IMR-90 (cell line): ENCODE measurements around the gene CNIH1. TPM values are rescaled to one million over a fixed set of nuclear protein-coding genes. Genes with fewer than 3 reads are reported as not detected.

Experiments used
- ATAC-seq: fragments of 200-7000 bp; cut with Tn5 transposase; 2 replicates; pipeline ENCODE4 v1.9.1; 2020; ENCODE audit warnings: low read depth, mild to moderate bottlenecking, moderate library complexity
- BruUV-seq: library from RNA; stranded (reverse); fragments of 400-500 nt; replicated peaks from 2 replicates; lab custom pipeline; 2021; lab: Mats Ljungman, UMichigan
- CTCF ChIA-PET: fragments of 300-600 bp; formaldehyde crosslinking; extraction: SDS; loops from one replicate; lab custom pipeline; 2021; ENCODE audit warnings: antibody characterized with exemption; lab: Yijun Ruan, JAX
- POLR2A ChIA-PET: fragments of 300-600 bp; sonication (Branson Sonifier 250); formaldehyde crosslinking; loops from one replicate; lab custom pipeline; 2022; ENCODE audit warnings: antibody characterized with exemption; ENCODE audit not compliant: unreplicated experiment; lab: Charles Lee
- DNase-seq: peaks from one replicate; pipeline ENCODE4 v3.0.0; 2013
- H2AFZ ChIP-seq: replicated peaks from 2 replicates; pipeline ENCODE3; 2013; ENCODE audit warnings: low read length, mild to moderate bottlenecking; ENCODE audit not compliant: poor library complexity
- H2AK5ac ChIP-seq: 2 replicates; pipeline ENCODE4 v1.6.1; 2013; ENCODE audit warnings: low read depth, low read length, inconsistent platforms
- H2AK9ac ChIP-seq: replicated peaks from 2 replicates; pipeline ENCODE3; 2013; ENCODE audit warnings: mild to moderate bottlenecking, low read depth, low read length, moderate library complexity; ENCODE audit not compliant: poor library complexity
- H2BK120ac ChIP-seq: 2 replicates; pipeline ENCODE4 v1.6.1; 2013; ENCODE audit warnings: low read depth, low read length, inconsistent platforms
- H2BK15ac ChIP-seq: 3 replicates; pipeline ENCODE4 v1.6.1; 2013; ENCODE audit warnings: low read depth, low read length, inconsistent platforms
- H2BK20ac ChIP-seq: 2 replicates; pipeline ENCODE4 v1.6.1; 2013; ENCODE audit warnings: low read depth, mild to moderate bottlenecking, inconsistent platforms, low read length, moderate library complexity
- H2BK5ac ChIP-seq: 2 replicates; pipeline ENCODE4 v1.6.1; 2013; ENCODE audit warnings: mild to moderate bottlenecking, low read depth, low read length, inconsistent platforms; ENCODE audit not compliant: poor library complexity, severe bottlenecking
- H3K14ac ChIP-seq: replicated peaks from 2 replicates; pipeline ENCODE4 v1.6.1; 2013; ENCODE audit warnings: low read depth, low read length, inconsistent platforms
- H3K18ac ChIP-seq: 2 replicates; pipeline ENCODE4 v1.6.1; 2013; ENCODE audit warnings: low read depth, low read length, control low read depth
- H3K23ac ChIP-seq: 2 replicates; pipeline ENCODE4 v1.6.1; 2013; ENCODE audit warnings: low read depth, low read length, inconsistent platforms
- H3K27ac ChIP-seq: 2 replicates; pipeline ENCODE4 v1.5.1; 2013; ENCODE audit warnings: mild to moderate bottlenecking, control low read depth, low read length; ENCODE audit not compliant: insufficient read depth
- H3K27me3 ChIP-seq: 2 replicates; pipeline ENCODE4 v1.6.1; 2013; ENCODE audit warnings: low read length; ENCODE audit not compliant: control insufficient read depth, insufficient read depth
- H3K36me3 ChIP-seq: 2 replicates; pipeline ENCODE4 v1.6.1; 2013; ENCODE audit warnings: low read length, mixed read lengths; ENCODE audit not compliant: control insufficient read depth, insufficient read depth
- H3K4ac ChIP-seq: 2 replicates; pipeline ENCODE4 v1.6.1; 2013; ENCODE audit warnings: low read depth, low read length, inconsistent platforms
- H3K4me1 ChIP-seq: 2 replicates; pipeline ENCODE4 v1.6.1; 2013; ENCODE audit warnings: low read length, mixed read lengths; ENCODE audit not compliant: control insufficient read depth, insufficient read depth
- H3K4me2 ChIP-seq: 2 replicates; pipeline ENCODE4 v1.6.1; 2013; ENCODE audit warnings: low read depth, mild to moderate bottlenecking, control low read depth, low read length, moderate library complexity
- H3K4me3 ChIP-seq: 2 replicates; pipeline ENCODE4 v1.5.1; 2013; ENCODE audit warnings: low read depth, mild to moderate bottlenecking, control low read depth, low read length, moderate library complexity; ENCODE audit not compliant: insufficient read depth
- H3K56ac ChIP-seq: 2 replicates; pipeline ENCODE4 v1.6.1; 2013; ENCODE audit warnings: low read length, inconsistent platforms; ENCODE audit not compliant: insufficient read depth; ENCODE audit errors: extremely low read depth
- H3K79me1 ChIP-seq, 2 experiments: 2 replicates each; pipeline ENCODE4 v1.6.1; 2013; ENCODE audit warnings: low read length in 2 of 2, inconsistent platforms in 1 of 2, low read depth in 1 of 2
- H3K9ac ChIP-seq: 2 replicates; pipeline ENCODE4 v1.6.1; 2013; ENCODE audit warnings: low read depth, low read length, control low read depth
- H3K9me1 ChIP-seq: 2 replicates; pipeline ENCODE4 v1.6.1; 2013; ENCODE audit warnings: low read length, inconsistent platforms; ENCODE audit not compliant: insufficient read depth
- H3K9me3 ChIP-seq: 2 replicates; pipeline ENCODE4 v1.6.1; 2013; ENCODE audit warnings: low read length; ENCODE audit not compliant: control insufficient read depth, insufficient read depth
- H4K20me1 ChIP-seq: 2 replicates; pipeline ENCODE4 v1.6.1; 2013; ENCODE audit warnings: low read length, inconsistent platforms; ENCODE audit not compliant: insufficient read depth
- H4K5ac ChIP-seq: 2 replicates; pipeline ENCODE4 v1.6.1; 2013; ENCODE audit warnings: mild to moderate bottlenecking, low read depth, low read length, control low read depth
- H4K8ac ChIP-seq, 2 experiments: 2 replicates each; pipeline ENCODE4 v1.6.1; 2013; ENCODE audit warnings: low read depth in 2 of 2, low read length in 2 of 2, control low read depth in 1 of 2, inconsistent platforms in 1 of 2
- H4K91ac ChIP-seq: 2 replicates; pipeline ENCODE4 v1.6.1; 2013; ENCODE audit warnings: low read depth, low read length, inconsistent platforms; ENCODE audit not compliant: insufficient read depth
- MAFK ChIP-seq: IDR thresholded peaks from 2 replicates; pipeline ENCODE4 v1.6.1; 2012; ENCODE audit warnings: low read depth, low read length, improper control_type of control experiment
- USF2 ChIP-seq: fragments of 150-350 bp; IDR thresholded peaks from 2 replicates; pipeline ENCODE4 v1.6.1; 2017; ENCODE audit warnings: mild to moderate bottlenecking, antibody characterized with exemption, low read length, low read depth
- WGBS, 2 experiments: methylation state at CpG; one replicate each; pipeline versions ENCODE4 v1.1.5 to v1.1.7; 2013; ENCODE audit warnings: missing lambda C conversion rate in 2 of 2; ENCODE audit not compliant: insufficient read length in 1 of 2; ENCODE audit errors: extremely low coverage in 2 of 2; 5-methylcytosine and 5-hydroxymethylcytosine counted together
- dilution Hi-C: fragments of 300-500 bp; cut with HindIII; formaldehyde crosslinking; loops from one replicate; pipeline ENCODE4 v1.14.3; 2018; ENCODE audit warnings: low sequenced_read_pairs; ENCODE audit not compliant: unreplicated experiment
- in situ Hi-C: fragments of 300-500 bp; cut with MboI; formaldehyde crosslinking; loops from 3 replicates; pipeline ENCODE4 v1.14.3; 2019; ENCODE audit warnings: low sequenced_read_pairs, inconsistent platforms, mixed read lengths
- intact Hi-C: fragments of 100-400 bp; cut with micrococcal nuclease; formaldehyde crosslinking; loops from 2 replicates; pipeline ENCODE4 v1.10.0; 2022
- polyA plus RNA-seq, 3 experiments: library from polyadenylated mRNA; depleted of rRNA; stranded (reverse); fragments of >200 nt; gene quantifications; 2 replicates each; pipeline ENCODE4 v1.2.3, GENCODE V29; 2012; ENCODE audit warnings: low replicate concordance in 1 of 3
- total RNA-seq: library from RNA; depleted of rRNA; stranded (reverse); fragments of >200 nt; gene quantifications from 2 replicates; pipeline ENCODE4 v1.2.3, GENCODE V29; 2012
- TF ChIP-seq, protein P1 (sequence below): fragments of 150-350 bp; IDR thresholded peaks from 2 replicates; pipeline ENCODE4 v1.6.1; 2016; ENCODE audit warnings: low read depth, mild to moderate bottlenecking, low read length, moderate library complexity, borderline replicate concordance

Gene CNIH1
- total and polyA plus RNA-seq, 2 of the 4 experiments (the other 2 are of a cell fraction), result 244 to 284 TPM

GRCh38 chr14:54475187-54475899 lies 34.2 kb upstream of the CNIH1 start:
- intact Hi-C loops (no loop called here), in situ Hi-C loops (no loop called here), dilution Hi-C loops (no loop called here)
- H3K27ac ChIP-seq, result no peak overlapping the region
- H3K4ac ChIP-seq, result no peak overlapping the region
- H2AK5ac ChIP-seq, result no peak overlapping the region
- no peaks in the 10 kb centered on the region for H3K4me1 ChIP-seq
- no peak overlapping the region for H4K8ac ChIP-seq
- no peak overlapping the region for H2BK5ac ChIP-seq
- peaks cover 6 to 7% of the 10 kb centered on the region in 2 experiments for H3K79me1 ChIP-seq
- no peak overlapping the region for H3K4me2 ChIP-seq
- peaks cover 8% of the 10 kb centered on the region for H3K36me3 ChIP-seq
- H3K27me3 ChIP-seq, result no peaks in the 10 kb centered on the region
- H3K56ac ChIP-seq, result no peak overlapping the region
- no peaks in the 10 kb centered on the region for H3K9me3 ChIP-seq
- no TSS peak for BruUV-seq
- H3K18ac ChIP-seq, result no peak overlapping the region
- H2BK120ac ChIP-seq, result no peak overlapping the region
- ChIA-PET POLR2A (no interaction called here), CTCF (no interaction called here)
- no peak for ATAC-seq
- no peak overlapping the region for H3K14ac ChIP-seq
- no peaks in the 10 kb centered on the region for H3K9me1 ChIP-seq
- no peak overlapping the region for H3K23ac ChIP-seq
- no peak overlapping the region for H3K4me3 ChIP-seq
- 70% methylated on average over 2 of the region's 4 CpGs; no CpG with 5 or more reads in 1 of the 2 experiments for WGBS, 2 experiments
- no peak overlapping the region for H4K91ac ChIP-seq
- H2BK20ac ChIP-seq, result no peak overlapping the region
- no peak overlapping the region for H2AK9ac ChIP-seq
- peak; percentile 21 for DNase-seq
- H4K5ac ChIP-seq, result no peak overlapping the region
- no peak for TF ChIP-seq USF2
- peak; percentile 40 for TF ChIP-seq MAFK
- TF ChIP-seq, protein P1, sequence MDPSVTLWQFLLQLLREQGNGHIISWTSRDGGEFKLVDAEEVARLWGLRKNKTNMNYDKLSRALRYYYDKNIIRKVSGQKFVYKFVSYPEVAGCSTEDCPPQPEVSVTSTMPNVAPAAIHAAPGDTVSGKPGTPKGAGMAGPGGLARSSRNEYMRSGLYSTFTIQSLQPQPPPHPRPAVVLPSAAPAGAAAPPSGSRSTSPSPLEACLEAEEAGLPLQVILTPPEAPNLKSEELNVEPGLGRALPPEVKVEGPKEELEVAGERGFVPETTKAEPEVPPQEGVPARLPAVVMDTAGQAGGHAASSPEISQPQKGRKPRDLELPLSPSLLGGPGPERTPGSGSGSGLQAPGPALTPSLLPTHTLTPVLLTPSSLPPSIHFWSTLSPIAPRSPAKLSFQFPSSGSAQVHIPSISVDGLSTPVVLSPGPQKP, result no peak
- H4K20me1 ChIP-seq, result no peaks in the 10 kb centered on the region
- H3K9ac ChIP-seq, result no peak overlapping the region
- no peak overlapping the region for H2BK15ac ChIP-seq
- H2AFZ ChIP-seq, result no peak overlapping the region
